HTR-8/SVneo (cell line): ENCODE data around the gene EIF4G1.
"Not testable (repeated sequence)": the region's sequence is repeated elsewhere in the genome, so short reads cannot be mapped to it uniquely, and the experiment has no call there.

Experiments used
- DNase-seq: peaks from one replicate; pipeline ENCODE4 v3.0.0; 2011; ENCODE audit warnings: low spot score, mixed read lengths; ENCODE audit not compliant: insufficient read length
- FAIRE-seq: peaks from 2 replicates; lab custom pipeline; 2011; peaks lifted over from hg19 to GRCh38; lab: Jason Lieb, UNC

The EIF4G1 gene

GRCh38 chr3:184314363-184314699 lies at the start of gene EIF4G1:
Gene EIF4G1 (plus strand): TSS chr3:184314606. CDS start chr3:184315797, 1,191 bp downstream.
- FAIRE-seq: peak; percentile 83

GRCh38 chr3:184267249-184267648 lies 47.2 kb upstream of the EIF4G1 start:
- FAIRE-seq, DNase-seq: not testable (repeated sequence)

More at GRCh38 chr3:184314363-184314699, at the start of gene EIF4G1:
- peak; percentile 92 for DNase-seq

GRCh38 chr3:184272269-184272668 lies 42.1 kb upstream of the EIF4G1 start:
- DNase-seq: no peak
- no peak for FAIRE-seq

- FAIRE-seq (no peak), DNase-seq (no peak)
Observed at GRCh38 chr3:184275381-184275701, 39.1 kb upstream of the EIF4G1 start.

GRCh38 chr3:184275961-184276910 lies 38.2 kb upstream of the EIF4G1 start, which contains the start of gene ECE2:
Gene ECE2 (plus strand): TSS chr3:184276022. CDS start chr3:184276154, 132 bp downstream.
- no peak for DNase-seq

GRCh38 chr3:184277366-184277765 lies 37.0 kb upstream of the EIF4G1 start:
- DNase-seq (no peak), FAIRE-seq (no peak)

More at GRCh38 chr3:184275961-184276910, 38.2 kb upstream of the EIF4G1 start, which contains the start of gene ECE2:
- no peak for FAIRE-seq

- no peak for FAIRE-seq
- no peak for DNase-seq
Observed at GRCh38 chr3:184282941-184283340, 31.5 kb upstream of the EIF4G1 start.

- no peak for DNase-seq
- no peak for FAIRE-seq
Observed at GRCh38 chr3:184283681-184284080, 30.7 kb upstream of the EIF4G1 start.

GRCh38 chr3:184284696-184285095 lies 29.7 kb upstream of the EIF4G1 start:
- DNase-seq (peak; percentile 81), FAIRE-seq (no peak)

GRCh38 chr3:184289426-184289938 lies 24.9 kb upstream of the EIF4G1 start:
- DNase-seq (peak; percentile 78), FAIRE-seq (no peak)

GRCh38 chr3:184290331-184290730 lies 24.1 kb upstream of the EIF4G1 start:
- DNase-seq: no peak
- no peak for FAIRE-seq

- DNase-seq (no peak), FAIRE-seq (no peak)
Observed at GRCh38 chr3:184291044-184291737, 23.2 kb upstream of the EIF4G1 start.

- no peak for FAIRE-seq
Observed at GRCh38 chr3:184291738-184292445, 22.5 kb upstream of the EIF4G1 start.

GRCh38 chr3:184295771-184296170 lies 18.6 kb upstream of the EIF4G1 start:
- FAIRE-seq (no peak), DNase-seq (no peak)

More at GRCh38 chr3:184291738-184292445, 22.5 kb upstream of the EIF4G1 start:
- DNase-seq: no peak

GRCh38 chr3:184296616-184297015 lies 17.8 kb upstream of the EIF4G1 start:
- no peak for DNase-seq
- FAIRE-seq: no peak

- FAIRE-seq (no peak), DNase-seq (peak; percentile 97)
Observed at GRCh38 chr3:184298759-184299487, 15.5 kb upstream of the EIF4G1 start, which contains the start of gene PSMD2. Gene PSMD2 (plus strand): TSS chr3:184299241. CDS start chr3:184299267, 26 bp downstream.

GRCh38 chr3:184299488-184300377 lies 14.7 kb upstream of the EIF4G1 start:
- FAIRE-seq (no peak), DNase-seq (no peak)

GRCh38 chr3:184300378-184300720 lies 14.1 kb upstream of the EIF4G1 start:
- DNase-seq: no peak
- no peak for FAIRE-seq

- DNase-seq: no peak
- FAIRE-seq: no peak
Observed at GRCh38 chr3:184305577-184305976, 8.8 kb upstream of the EIF4G1 start.
